ENCODE results near the gene HBD.

- TF ChIP-seq TARDBP (IDR thresholded peaks at IDR 0.05) (no peak), SP1 (IDR thresholded peaks at IDR 0.05) (no peak), CTBP1 (IDR thresholded peaks at IDR 0.05; ENCODE audit: borderline replicate concordance) (no peak), NFRKB (IDR thresholded peaks at IDR 0.05) (no peak), PKNOX1 (IDR thresholded peaks at IDR 0.05) (no peak), SUZ12 (IDR thresholded peaks at IDR 0.05) (no peak), FOXA1 (IDR thresholded peaks at IDR 0.05) (no peak), BHLHE40 (IDR thresholded peaks at IDR 0.05; ENCODE audit: borderline replicate concordance) (no peak), FOXM1 (IDR thresholded peaks at IDR 0.05; ENCODE audit: borderline replicate concordance) (no peak), ELF4 (IDR thresholded peaks at IDR 0.05) (no peak), LEF1 (IDR thresholded peaks at IDR 0.05; ENCODE audit: borderline replicate concordance) (no peak)
These were observed 7.9 kb upstream of the HBD start for GRCh38 chr11:5242208-5242607.
